Trophoblast cell (in vitro differentiated cells and primary cell): ENCODE results near the gene STK38L.

ENCODE experiments used
- DNase-seq, 2 donors: peaks; one replicate each; pipeline ENCODE4 v3.0.0-alpha.2; 2016
- H2AFZ ChIP-seq: 2 replicates; pipeline ENCODE4 v1.6.1; 2013; ENCODE audit warnings: low read length, moderate library complexity, mild to moderate bottlenecking; ENCODE audit not compliant: insufficient read depth, poor library complexity
- H2AK5ac ChIP-seq: 2 replicates; pipeline ENCODE4 v1.6.1; 2013; ENCODE audit warnings: mild to moderate bottlenecking, low read length
- H2BK120ac ChIP-seq: 2 replicates; pipeline ENCODE4 v1.6.1; 2013; ENCODE audit warnings: low read length, mild to moderate bottlenecking, moderate library complexity; ENCODE audit not compliant: insufficient read depth, poor library complexity
- H2BK12ac ChIP-seq: 2 replicates; pipeline ENCODE4 v1.6.1; 2013; ENCODE audit warnings: mild to moderate bottlenecking, low read length, moderate library complexity
- H2BK5ac ChIP-seq: 2 replicates; pipeline ENCODE4 v1.6.1; 2013; ENCODE audit warnings: low read length, low read depth, moderate library complexity, mild to moderate bottlenecking; ENCODE audit not compliant: poor library complexity
- H3K14ac ChIP-seq: 2 replicates; pipeline ENCODE4 v1.6.1; 2013; ENCODE audit warnings: mild to moderate bottlenecking, low read length
- H3K18ac ChIP-seq: 2 replicates; pipeline ENCODE4 v1.6.1; 2013; ENCODE audit warnings: mild to moderate bottlenecking, low read length
- H3K23ac ChIP-seq: 2 replicates; pipeline ENCODE4 v1.6.1; 2013; ENCODE audit warnings: low read length
- H3K27ac ChIP-seq: 2 replicates; pipeline ENCODE4 v1.5.1; 2013; ENCODE audit warnings: low read depth, mild to moderate bottlenecking, inconsistent platforms, low read length, moderate library complexity
- H3K27me3 ChIP-seq: 2 replicates; pipeline ENCODE4 v1.6.1; 2013; ENCODE audit warnings: inconsistent platforms, mild to moderate bottlenecking, low read length, moderate library complexity; ENCODE audit not compliant: insufficient read depth
- H3K36me3 ChIP-seq, 2 experiments: 1 replicate in 1 of 2; 2 replicates in 1 of 2; pipeline ENCODE4 v1.6.1; 2013; ENCODE audit warnings: low read length in 2 of 2, mild to moderate bottlenecking in 2 of 2, moderate library complexity in 1 of 2; ENCODE audit not compliant: insufficient read depth in 2 of 2, control insufficient read depth in 1 of 2
- H3K4ac ChIP-seq: 2 replicates; pipeline ENCODE4 v1.6.1; 2013; ENCODE audit warnings: low read depth, mild to moderate bottlenecking, low read length, moderate library complexity
- H3K4me1 ChIP-seq, 2 experiments: 1 replicate in 1 of 2; 2 replicates in 1 of 2; pipeline ENCODE4 v1.6.1; 2013; ENCODE audit warnings: low read length in 2 of 2, mild to moderate bottlenecking in 2 of 2, moderate library complexity in 1 of 2; ENCODE audit not compliant: insufficient read depth in 2 of 2, control insufficient read depth in 1 of 2
- H3K4me2 ChIP-seq: 2 replicates; pipeline ENCODE4 v1.6.1; 2013; ENCODE audit warnings: inconsistent platforms, mild to moderate bottlenecking, low read length, moderate library complexity
- H3K4me3 ChIP-seq: 2 replicates; pipeline ENCODE4 v1.5.1; 2013; ENCODE audit warnings: mild to moderate bottlenecking, low read depth, low read length, inconsistent platforms
- H3K79me1 ChIP-seq: one replicate; pipeline ENCODE4 v1.6.1; 2013; ENCODE audit warnings: low read length
- H3K79me2 ChIP-seq: 2 replicates; pipeline ENCODE4 v1.6.1; 2013; ENCODE audit warnings: low read length, mild to moderate bottlenecking; ENCODE audit not compliant: control insufficient read depth, insufficient read depth, poor library complexity
- H3K9ac ChIP-seq: 2 replicates; pipeline ENCODE4 v1.6.1; 2013; ENCODE audit warnings: mild to moderate bottlenecking, low read length
- H3K9me3 ChIP-seq: 2 replicates; pipeline ENCODE4 v1.6.1; 2013; ENCODE audit warnings: low read depth, mild to moderate bottlenecking, control low read depth, inconsistent platforms, low read length; ENCODE audit not compliant: insufficient read depth
- H4K12ac ChIP-seq: 2 replicates; pipeline ENCODE4 v1.6.1; 2013; ENCODE audit warnings: low read depth, mild to moderate bottlenecking, low read length, moderate library complexity
- H4K8ac ChIP-seq: 2 replicates; pipeline ENCODE4 v1.6.1; 2013; ENCODE audit warnings: low read depth, mild to moderate bottlenecking, low read length, moderate library complexity
- H4K91ac ChIP-seq: one replicate; pipeline ENCODE4 v1.6.1; 2013; ENCODE audit warnings: low read depth, mild to moderate bottlenecking, low read length, moderate library complexity
- WGBS: extraction: QIAGEN DNeasy Blood & Tissue Kit; methylation state at CpG from one replicate; pipeline ENCODE4 v1.1.7; 2013; ENCODE audit warnings: missing lambda C conversion rate; ENCODE audit not compliant: insufficient read length, insufficient coverage; ENCODE audit errors: extremely low coverage; 5-methylcytosine and 5-hydroxymethylcytosine counted together

The STK38L gene

GRCh38 chr12:27296674-27297073 lies 52.6 kb downstream of the STK38L start:
- Histone ChIP-seq H2BK5ac (no peak overlapping the region), H4K8ac (no peak overlapping the region), H4K91ac (no peak overlapping the region), H3K79me2 (no peaks in the 10 kb centered on the region), H2AFZ (no peak overlapping the region), H3K79me1 (no peaks in the 10 kb centered on the region), H3K9ac (no peak overlapping the region), H3K14ac (no peak overlapping the region), H3K23ac (no peak overlapping the region), H2BK12ac (no peak overlapping the region), H3K27me3 (no peaks in the 10 kb centered on the region), H3K27ac (no peak overlapping the region), H3K9me3 (no peaks in the 10 kb centered on the region), H3K4ac (no peak overlapping the region), H3K18ac (no peak overlapping the region), H4K12ac (no peak overlapping the region), H3K4me3 (no peak overlapping the region), H3K4me2 (no peak overlapping the region), H2BK120ac (no peak overlapping the region), H3K36me3 (peaks cover 2 to 3% of the 10 kb centered on the region in 2 experiments), H2AK5ac (no peak overlapping the region), H3K4me1 (peaks cover 0 to 2% of the 10 kb centered on the region in 2 experiments)
- no CpG with 5 or more reads among the region's 6 CpGs for WGBS
- no peak for DNase-seq

GRCh38 chr12:27297566-27297965 lies 53.5 kb downstream of the STK38L start:
- no peaks in the 10 kb centered on the region for H3K27me3 ChIP-seq
- no peak overlapping the region for H2AK5ac ChIP-seq
- no peaks in the 10 kb centered on the region for H3K9me3 ChIP-seq
- H3K18ac ChIP-seq: no peak overlapping the region
- H3K9ac ChIP-seq: no peak overlapping the region
- H3K79me2 ChIP-seq: no peaks in the 10 kb centered on the region
- no CpG with 5 or more reads among the region's 4 CpGs for WGBS
- no peak overlapping the region for H3K4ac ChIP-seq
- no peak overlapping the region for H2BK5ac ChIP-seq
- H3K36me3 ChIP-seq: peaks cover 2 to 3% of the 10 kb centered on the region in 2 experiments
- no peak overlapping the region for H4K91ac ChIP-seq
- no peak overlapping the region for H4K8ac ChIP-seq
- H3K4me1 ChIP-seq: peaks cover 0 to 2% of the 10 kb centered on the region in 2 experiments
- no peak overlapping the region for H3K27ac ChIP-seq
- no peak overlapping the region for H4K12ac ChIP-seq
- H3K23ac ChIP-seq: no peak overlapping the region
- no peak overlapping the region for H2BK12ac ChIP-seq
- H2BK120ac ChIP-seq: no peak overlapping the region
- H3K14ac ChIP-seq: no peak overlapping the region
- no peak for DNase-seq
- H3K4me3 ChIP-seq: no peak overlapping the region
- H3K79me1 ChIP-seq: no peaks in the 10 kb centered on the region
- no peak overlapping the region for H3K4me2 ChIP-seq
- no peak overlapping the region for H2AFZ ChIP-seq

- Histone ChIP-seq H2BK12ac (no peak overlapping the region), H3K36me3 (peaks cover 6 to 9% of the 10 kb centered on the region in 2 experiments), H2BK120ac (no peak overlapping the region), H4K91ac (no peak overlapping the region), H2BK5ac (no peak overlapping the region), H2AK5ac (no peak overlapping the region), H3K4me1 (no peaks in the 10 kb centered on the region), H3K27ac (no peak overlapping the region), H3K23ac (no peak overlapping the region), H3K27me3 (no peaks in the 10 kb centered on the region), H4K12ac (no peak overlapping the region), H3K14ac (no peak overlapping the region), H3K79me1 (no peaks in the 10 kb centered on the region), H2AFZ (no peak overlapping the region), H3K9ac (no peak overlapping the region), H3K79me2 (no peaks in the 10 kb centered on the region), H3K4me3 (no peak overlapping the region), H3K9me3 (no peaks in the 10 kb centered on the region), H4K8ac (no peak overlapping the region), H3K4me2 (no peak overlapping the region), H3K4ac (no peak overlapping the region), H3K18ac (no peak overlapping the region)
- no CpG with 5 or more reads among the region's 1 CpG for WGBS
- DNase-seq: no peak
These were observed 55.0 kb downstream of the STK38L start for GRCh38 chr12:27299102-27299501.

GRCh38 chr12:27300226-27300625 lies 56.1 kb downstream of the STK38L start:
- H2BK5ac ChIP-seq: no peak overlapping the region
- no peak overlapping the region for H4K12ac ChIP-seq
- no peaks in the 10 kb centered on the region for H3K27me3 ChIP-seq
- no peak overlapping the region for H2AK5ac ChIP-seq
- H3K27ac ChIP-seq: no peak overlapping the region
- H3K14ac ChIP-seq: no peak overlapping the region
- H3K4me2 ChIP-seq: no peak overlapping the region
- H3K23ac ChIP-seq: no peak overlapping the region
- no peak overlapping the region for H3K18ac ChIP-seq
- DNase-seq: no peak
- no peaks in the 10 kb centered on the region for H3K4me1 ChIP-seq
- peaks cover 6 to 11% of the 10 kb centered on the region in 2 experiments for H3K36me3 ChIP-seq
- no peak overlapping the region for H4K8ac ChIP-seq
- H3K9me3 ChIP-seq: no peaks in the 10 kb centered on the region
- no peaks in the 10 kb centered on the region for H3K79me1 ChIP-seq
- H3K4me3 ChIP-seq: no peak overlapping the region
- no peak overlapping the region for H2BK12ac ChIP-seq
- H3K4ac ChIP-seq: no peak overlapping the region
- no peak overlapping the region for H2AFZ ChIP-seq
- no peaks in the 10 kb centered on the region for H3K79me2 ChIP-seq
- no peak overlapping the region for H2BK120ac ChIP-seq
- H4K91ac ChIP-seq: no peak overlapping the region
- no peak overlapping the region for H3K9ac ChIP-seq
